Heart left ventricle (tissue), 16 donors: ENCODE data around the gene PRIMA1. TPM values are rescaled to one million over a fixed set of nuclear protein-coding genes. Genes with fewer than 3 reads are reported as not detected.

Experiments used
- ATAC-seq, 4 donors: fragments of 200-7000 bp; cut with Tn5 transposase; one replicate each; pipeline ENCODE4 v1.9.1; 2020 to 2022; ENCODE audit warnings: moderate library complexity in 4 of 4, mild to moderate bottlenecking in 3 of 4, moderate number of reproducible peaks in 1 of 4
- DNase-seq, 5 donors: peaks; one replicate each; pipeline ENCODE4 v3.0.0-alpha.2; 2020
- H3K27ac ChIP-seq, 12 donors: fragments of 200-600 bp; sonication (generic) in 4 of 12; one replicate each; pipeline versions ENCODE4 v1.5.0 to v1.8.0; 2016 to 2022; ENCODE audit warnings: mild to moderate bottlenecking in 2 of 12
- H3K27me3 ChIP-seq, 9 donors: fragments of 200-600 bp; sonication (generic) in 2 of 9; one replicate each; pipeline versions ENCODE4 v1.5.1 to v1.8.0; 2016 to 2022; ENCODE audit warnings: mild to moderate bottlenecking in 3 of 9
- H3K36me3 ChIP-seq, 9 donors: fragments of 200-600 bp; sonication (generic) in 2 of 9; one replicate each; pipeline versions ENCODE4 v1.5.0 to v1.8.0; 2018 to 2022; ENCODE audit warnings: mild to moderate bottlenecking in 2 of 9
- H3K4me1 ChIP-seq, 12 donors: fragments of 200-600 bp; sonication (generic) in 4 of 12; one replicate each; pipeline versions ENCODE4 v1.5.0 to v1.8.0; 2016 to 2022; ENCODE audit warnings: mild to moderate bottlenecking in 3 of 12
- H3K4me3 ChIP-seq, 12 donors: fragments of 200-600 bp; sonication (generic) in 4 of 12; one replicate each; pipeline versions ENCODE4 v1.5.0 to v1.8.0; 2017 to 2022; ENCODE audit warnings: mild to moderate bottlenecking in 9 of 12, moderate library complexity in 4 of 12
- H3K9me3 ChIP-seq, 12 donors: fragments of 200-600 bp; sonication (generic) in 4 of 12; one replicate each; pipeline versions ENCODE4 v1.5.0 to v1.8.0; 2016 to 2022; ENCODE audit warnings: mild to moderate bottlenecking in 1 of 12
- CTCF ChIP-seq, 12 donors: fragments of 200-600 bp; sonication (generic) in 4 of 12; IDR thresholded peaks; one replicate each; pipeline versions ENCODE4 v1.5.0 to v1.8.0; 2018 to 2022; ENCODE audit warnings: antibody characterized with exemption in 12 of 12, mild to moderate bottlenecking in 5 of 12
- POLR2A ChIP-seq, 2 donors: fragments of 450-650 bp; IDR thresholded peaks; one replicate each; pipeline ENCODE4 v1.6.1; 2017; ENCODE audit warnings: antibody characterized with exemption in 2 of 2, mild to moderate bottlenecking in 2 of 2, moderate library complexity in 2 of 2
- WGBS, 4 donors: extraction: QIAGEN DNeasy Blood & Tissue Kit in 2 of 4; methylation state at CpG; one replicate each; pipeline versions ENCODE4 v1.1.5 to v1.1.7; 2013 to 2018; 5-methylcytosine and 5-hydroxymethylcytosine counted together
- intact Hi-C, 10 donors: fragments of 100-400 bp; cut with DNase I; formaldehyde crosslinking; loops; one replicate each; pipeline versions ENCODE4 v1.11.1 to v1.14.2; 2022
- polyA plus RNA-seq, 2 donors: library from polyadenylated mRNA; stranded (reverse); fragments of 200-250 nt; gene quantifications; one replicate each; pipeline ENCODE4 v1.2.3, GENCODE V29; 2013
- total RNA-seq, 9 donors: library from RNA; depleted of rRNA in 2 of 9; stranded (reverse); fragments of >200 nt in 2 of 9; fragmentation: NEBNext Ultra II Directional in 3 of 9; extraction: Animal tissue kit (Norgen Biotek cat#: 25700) in 3 of 9; gene quantifications; one replicate each; pipeline versions ENCODE4 v1.1.0 to v1.2.4, GENCODE V29; 2016 to 2023
- donor health status: ischemic (EF 13 %, LVEDD 7.1; RV severe dilation, severe dysfunction).
- donor health status: healthy with polysubstance abuse.
- donor health status: DM: no; HTN: yes; CAD: no.
- donor health status: DM: no; HTN: no; CAD: no.
- donor health status: ischemic (EF 25% LVEDD 6.9; RV normal size, moderate dysfunction).
- donor health status: ischemic (EF 25% LVEDD 5.7; RV mildly dilated, moderate dysfunction).
- donor health status: healthy.
- donor health status: DM: yes; HTN: yes; CAD: no.
- donor health status: ischemic (EF 35%, LVEDD 5.7; RV mildly dilated, moderate dysfunction).
- donor health status: nonischemic (EF 11% LVEDD 7.7; RV severe dilation, severe dysfunction).
- donor health status: DM: yes; HTN: yes; CAD: no.
- donor health status: PGD.
- donor health status: ischemic (EF 29% LVEDD 5.4; RV normal size, mild dysfunction).
- donor health status: nonischemic (EF 23%, LVEDD 6.1; RV moderate dilation, normal function).

The PRIMA1 gene
- total and polyA plus RNA-seq, 11 donors: 1.4 to 27.5 (median 5.0) TPM

- peak overlapping the region in 1 of 12 donors; percentile 27 for H3K27ac ChIP-seq
- ATAC-seq (no peak), DNase-seq (no peak)
- H3K36me3 ChIP-seq: no peaks in the 10 kb centered on the region
- H3K9me3 ChIP-seq: no peaks in the 10 kb centered on the region
- no peak overlapping the region for H3K4me3 ChIP-seq
- TF ChIP-seq POLR2A (IDR thresholded peaks at IDR 0.05) (no peak), CTCF (IDR thresholded peaks at IDR 0.05) (no peak)
- intact Hi-C loops: loop anchor here in 6 of 10 donors (5.0 to 10.0 kb wide), 5 partner anchors 38 to 121 kb away; no protein-coding TSS in a partner anchor
- peaks cover 0 to 35% (median 2%) of the 10 kb centered on the region in 9 donors for H3K27me3 ChIP-seq
- peaks cover 0 to 24% (median 5%) of the 10 kb centered on the region in 12 donors for H3K4me1 ChIP-seq
- WGBS, 4 donors: 53 to 70% (median 61%) methylated on average over 4 of the region's 4 CpGs
Measured at GRCh38 chr14:93785423-93785822, 2.9 kb downstream of the PRIMA1 start.

- TF ChIP-seq CTCF (IDR thresholded peaks at IDR 0.05) (no peak), POLR2A (IDR thresholded peaks at IDR 0.05) (no peak)
- no peaks in the 10 kb centered on the region for H3K9me3 ChIP-seq
- peak overlapping the region in 1 of 12 donors; percentile 27 for H3K27ac ChIP-seq
- no peaks in the 10 kb centered on the region for H3K36me3 ChIP-seq
- H3K4me3 ChIP-seq: no peak overlapping the region
- intact Hi-C loops: loop anchor here in 7 of 10 donors (5.0 to 10.0 kb wide), 5 partner anchors 38 to 120 kb away; no protein-coding TSS in a partner anchor
- peaks cover 0 to 35% (median 2%) of the 10 kb centered on the region in 9 donors for H3K27me3 ChIP-seq
- DNase-seq: no peak
- ATAC-seq: no peak
- 55 to 67% (median 58%) methylated on average over 3 of the region's 3 CpGs for WGBS, 4 donors
- peaks cover 0 to 24% (median 5%) of the 10 kb centered on the region in 12 donors for H3K4me1 ChIP-seq
Measured at GRCh38 chr14:93784878-93785277, 3.4 kb downstream of the PRIMA1 start.

GRCh38 chr14:93780813-93781400 lies 7.4 kb downstream of the PRIMA1 start:
- no peaks in the 10 kb centered on the region for H3K4me1 ChIP-seq
- 67 to 76% (median 72%) methylated on average over 13 to 14 of the region's 14 CpGs for WGBS, 4 donors
- H3K9me3 ChIP-seq: no peaks in the 10 kb centered on the region
- TF ChIP-seq CTCF (IDR thresholded peaks at IDR 0.05): no peak
- no peak for TF ChIP-seq POLR2A (IDR thresholded peaks at IDR 0.05)
- H3K4me3 ChIP-seq: no peak overlapping the region
- intact Hi-C loops: loop anchor here in 2 of 10 donors (5.0 to 10.0 kb wide), 2 partner anchors 39 to 116 kb away; no protein-coding TSS in a partner anchor
- no peak for DNase-seq
- ATAC-seq: no peak
- H3K27me3 ChIP-seq: no peaks in the 10 kb centered on the region
- no peaks in the 10 kb centered on the region for H3K36me3 ChIP-seq
- no peak overlapping the region for H3K27ac ChIP-seq

GRCh38 chr14:93778856-93779629 lies 9.2 kb downstream of the PRIMA1 start:
- ATAC-seq: no peak

More at GRCh38 chr14:93778856-93779629, 9.2 kb downstream of the PRIMA1 start:
- no peak overlapping the region for H3K4me3 ChIP-seq
- no peaks in the 10 kb centered on the region for H3K9me3 ChIP-seq
- peak overlapping the region in 1 of 12 donors; percentile 41 for H3K27ac ChIP-seq
- H3K27me3 ChIP-seq: no peaks in the 10 kb centered on the region
- no peaks in the 10 kb centered on the region for H3K4me1 ChIP-seq
- intact Hi-C loops: no loop called here
- H3K36me3 ChIP-seq: no peaks in the 10 kb centered on the region
- no peak for DNase-seq
- WGBS, 4 donors: 75 to 83% (median 78%) methylated on average over 20 of the region's 20 CpGs
- TF ChIP-seq CTCF (IDR thresholded peaks at IDR 0.05) (no peak), POLR2A (IDR thresholded peaks at IDR 0.05) (no peak)
